ENCODE results near the gene PSG4.
"Not testable (repeated sequence)": the region's sequence is repeated elsewhere in the genome, so short reads cannot be mapped to it uniquely, and the experiment has no call there.

GRCh38 chr19:43181869-43182771 is 23.3 kb downstream of the PSG4 start:
- TF ChIP-seq EZH2, CTCF, EZH2phosphoT487 (IDR thresholded peaks at IDR 0.05): not testable (repeated sequence)

All from neural progenitor cell (in vitro differentiated cells).